ENCODE measurements around the gene TLR6.

TLR6 gene, protein sequence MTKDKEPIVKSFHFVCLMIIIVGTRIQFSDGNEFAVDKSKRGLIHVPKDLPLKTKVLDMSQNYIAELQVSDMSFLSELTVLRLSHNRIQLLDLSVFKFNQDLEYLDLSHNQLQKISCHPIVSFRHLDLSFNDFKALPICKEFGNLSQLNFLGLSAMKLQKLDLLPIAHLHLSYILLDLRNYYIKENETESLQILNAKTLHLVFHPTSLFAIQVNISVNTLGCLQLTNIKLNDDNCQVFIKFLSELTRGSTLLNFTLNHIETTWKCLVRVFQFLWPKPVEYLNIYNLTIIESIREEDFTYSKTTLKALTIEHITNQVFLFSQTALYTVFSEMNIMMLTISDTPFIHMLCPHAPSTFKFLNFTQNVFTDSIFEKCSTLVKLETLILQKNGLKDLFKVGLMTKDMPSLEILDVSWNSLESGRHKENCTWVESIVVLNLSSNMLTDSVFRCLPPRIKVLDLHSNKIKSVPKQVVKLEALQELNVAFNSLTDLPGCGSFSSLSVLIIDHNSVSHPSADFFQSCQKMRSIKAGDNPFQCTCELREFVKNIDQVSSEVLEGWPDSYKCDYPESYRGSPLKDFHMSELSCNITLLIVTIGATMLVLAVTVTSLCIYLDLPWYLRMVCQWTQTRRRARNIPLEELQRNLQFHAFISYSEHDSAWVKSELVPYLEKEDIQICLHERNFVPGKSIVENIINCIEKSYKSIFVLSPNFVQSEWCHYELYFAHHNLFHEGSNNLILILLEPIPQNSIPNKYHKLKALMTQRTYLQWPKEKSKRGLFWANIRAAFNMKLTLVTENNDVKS

DNA sequence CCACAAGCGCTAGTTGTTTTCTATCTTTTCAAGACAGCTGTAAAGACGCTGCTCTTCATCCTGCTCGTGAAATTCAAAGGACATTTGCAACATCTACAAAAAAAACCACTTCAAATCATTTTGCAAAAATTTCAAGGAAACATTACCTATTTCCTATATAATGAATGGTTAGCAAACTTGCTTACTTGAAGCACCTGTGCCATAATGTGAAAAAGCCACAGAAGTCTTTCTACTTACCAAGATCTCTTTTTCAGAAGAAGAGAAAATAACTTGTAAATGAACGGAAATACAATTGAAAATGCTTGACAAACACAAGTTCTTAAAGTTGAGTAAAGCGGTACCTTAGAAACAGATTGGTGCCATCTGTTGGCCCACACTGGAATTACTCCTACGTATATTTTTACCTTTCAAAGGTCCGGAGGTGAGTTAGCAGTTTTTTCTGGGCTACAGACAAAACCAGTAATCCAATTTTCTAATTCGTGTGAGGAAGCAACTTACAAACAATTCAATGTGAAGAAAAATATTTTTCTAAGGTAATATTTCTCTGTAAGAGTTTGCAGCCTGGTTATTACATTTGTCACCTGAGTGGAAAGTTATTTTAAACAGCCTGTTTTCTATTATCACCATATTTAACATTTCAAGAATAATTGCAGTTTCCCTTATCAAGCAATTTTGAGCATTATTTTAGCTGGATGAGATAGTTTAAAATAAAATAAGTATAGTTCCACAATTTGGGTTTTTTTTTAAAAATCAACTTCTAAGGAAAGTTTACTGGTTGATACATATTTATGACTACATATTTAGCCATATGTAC lies at the start of gene TLR6:
TLR6 (minus strand) TSS at position 294 of the 814 bp plus-strand sequence. CDS start 27,344 bp downstream, outside the sequence.
- no peak for DNase-seq

DNA sequence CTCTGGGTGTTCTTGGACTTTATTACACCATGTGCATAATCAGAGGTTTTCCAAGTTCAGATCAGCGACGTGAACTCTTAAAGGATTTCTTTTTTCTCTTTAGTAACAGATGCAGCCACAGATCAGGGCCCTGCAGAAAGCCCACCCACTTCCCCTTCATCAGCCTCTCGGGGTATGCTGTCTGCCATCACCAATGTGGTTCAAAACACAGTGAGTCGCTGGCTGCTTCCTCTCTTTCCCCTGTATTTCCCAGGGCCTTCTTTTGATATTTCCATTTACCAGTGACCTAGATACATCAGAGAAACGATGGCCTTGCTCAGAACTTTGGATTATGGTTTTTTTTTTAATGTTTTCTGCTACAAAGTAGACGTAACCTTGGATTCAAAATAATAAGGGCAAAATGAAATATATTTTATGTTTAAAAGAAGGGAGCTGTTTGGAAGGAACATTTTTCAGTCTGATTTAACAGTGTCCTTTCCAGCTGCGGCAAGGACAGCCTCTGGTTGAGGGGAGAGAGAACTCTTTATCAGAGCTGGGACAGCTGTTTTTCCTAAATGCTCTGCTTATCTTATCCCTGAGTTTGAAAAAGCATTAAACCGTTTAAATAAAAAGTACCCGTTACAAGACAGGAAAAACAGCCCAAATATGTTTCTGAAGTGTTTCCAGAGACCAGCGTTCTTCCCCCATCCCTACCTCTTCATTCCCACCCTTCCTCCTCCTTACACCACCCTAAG lies 49.2 kb upstream of the TLR6 start:
- DNase-seq, result no peak

- DNase-seq, result no peak
These were observed 48.1 kb upstream of the TLR6 start for GRCh38 chr4:38904682-38905081.

GRCh38 chr4:38904090-38904666 lies 47.6 kb upstream of the TLR6 start:
- no peak for DNase-seq

- DNase-seq, result no peak
These were observed 46.1 kb upstream of the TLR6 start for GRCh38 chr4:38902695-38903094.

DNA sequence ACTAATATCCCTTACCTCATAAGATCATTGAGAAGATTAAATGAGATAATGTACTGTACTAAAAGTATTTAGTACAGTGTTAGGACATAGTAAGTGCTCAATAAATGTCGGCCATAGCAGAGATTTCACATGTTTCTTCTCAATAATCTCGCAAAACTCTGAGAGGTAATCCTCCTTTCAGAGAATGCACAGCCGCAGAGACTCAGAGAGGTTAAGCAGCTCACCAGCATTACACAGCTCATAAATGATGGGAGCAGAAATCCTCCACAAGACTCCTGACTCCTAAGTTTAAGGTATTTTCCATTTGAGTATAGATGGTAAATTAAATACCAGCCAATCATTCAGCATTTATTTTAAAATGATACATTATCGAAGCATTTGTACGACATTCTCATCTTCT lies 45.6 kb upstream of the TLR6 start:
- DNase-seq, result no peak

- no peak for DNase-seq
These were observed 41.6 kb upstream of the TLR6 start for GRCh38 chr4:38898245-38898644.

DNA sequence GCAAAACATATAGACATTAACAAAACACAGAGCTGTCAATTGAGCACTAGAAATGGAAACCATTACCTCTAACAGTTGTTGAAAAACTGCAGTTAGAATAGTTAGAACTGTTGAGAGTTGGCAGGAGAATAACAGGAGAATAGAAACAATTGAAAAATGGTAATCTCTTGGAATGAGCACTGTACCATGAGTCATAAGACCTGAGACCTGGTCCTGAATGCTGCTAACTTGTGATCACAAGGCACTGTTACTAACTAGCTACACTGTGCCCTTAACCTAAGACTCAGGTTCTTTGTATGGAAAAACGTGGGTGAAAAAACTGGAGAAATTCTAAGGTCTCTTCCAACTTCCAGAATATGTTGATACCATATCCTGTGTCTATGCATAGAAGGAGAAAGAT lies 40.3 kb upstream of the TLR6 start:
- DNase-seq, result no peak

- no peak for DNase-seq
These were observed 37.8 kb upstream of the TLR6 start for GRCh38 chr4:38894322-38894982.

- DNase-seq, result no peak
These were observed 34.7 kb upstream of the TLR6 start for GRCh38 chr4:38891051-38891983.

DNA sequence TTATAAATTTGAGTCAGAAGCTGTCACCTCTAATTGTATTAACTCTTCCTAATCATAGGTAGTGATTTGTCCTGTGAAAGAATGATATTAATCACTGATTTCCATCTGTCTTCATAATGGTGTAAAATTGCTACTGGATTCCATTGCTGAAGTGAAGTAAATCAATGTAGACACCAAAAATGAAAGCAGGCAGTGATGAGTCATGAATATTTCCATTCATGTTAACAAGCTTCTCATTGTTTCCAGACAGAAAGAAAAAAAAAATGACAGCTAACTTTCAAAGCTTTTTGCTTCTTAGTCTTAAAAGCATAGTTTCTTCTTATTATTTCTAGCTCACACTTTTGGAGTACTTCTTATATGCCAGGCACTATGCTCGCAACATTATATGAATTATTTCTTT lies 32.5 kb upstream of the TLR6 start:
- DNase-seq, result no peak

GRCh38 chr4:38884254-38884653 lies 27.6 kb upstream of the TLR6 start:
- DNase-seq, result no peak

- no peak for DNase-seq
These were observed 20.0 kb upstream of the TLR6 start for GRCh38 chr4:38876636-38877035.

DNA sequence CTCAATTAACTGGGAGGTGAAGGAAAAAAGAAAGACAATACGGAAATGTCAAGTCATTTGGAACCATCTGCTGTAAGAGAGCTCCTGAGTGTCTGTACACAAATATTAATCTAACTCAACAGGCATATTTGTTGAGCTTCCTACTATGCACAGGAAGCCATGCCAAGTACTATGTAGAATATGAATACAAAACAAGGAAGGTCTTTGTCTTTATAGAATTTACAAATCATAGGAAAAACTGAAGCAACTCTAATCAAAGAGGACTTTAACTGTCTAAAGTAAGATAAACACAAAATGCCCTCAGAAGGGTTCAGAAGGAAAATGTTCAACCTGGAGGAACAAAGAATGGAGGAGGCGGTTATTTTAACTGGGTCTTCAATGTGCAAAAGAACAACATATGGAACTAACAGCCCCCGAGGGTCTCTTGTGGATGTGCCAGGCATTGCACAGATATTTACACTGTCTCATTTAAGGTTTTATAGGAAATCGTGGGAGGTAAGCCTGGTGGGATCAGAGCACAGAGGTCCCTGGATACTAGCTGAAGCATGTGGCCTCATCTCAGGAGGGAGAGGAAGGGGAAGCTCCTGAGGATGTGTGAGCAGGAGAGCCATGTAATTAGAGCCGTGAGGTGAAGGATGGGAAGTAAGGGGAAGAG lies 16.8 kb upstream of the TLR6 start:
- no peak for DNase-seq

- no peak for DNase-seq
These were observed 16.0 kb upstream of the TLR6 start for GRCh38 chr4:38872620-38873019.

DNA sequence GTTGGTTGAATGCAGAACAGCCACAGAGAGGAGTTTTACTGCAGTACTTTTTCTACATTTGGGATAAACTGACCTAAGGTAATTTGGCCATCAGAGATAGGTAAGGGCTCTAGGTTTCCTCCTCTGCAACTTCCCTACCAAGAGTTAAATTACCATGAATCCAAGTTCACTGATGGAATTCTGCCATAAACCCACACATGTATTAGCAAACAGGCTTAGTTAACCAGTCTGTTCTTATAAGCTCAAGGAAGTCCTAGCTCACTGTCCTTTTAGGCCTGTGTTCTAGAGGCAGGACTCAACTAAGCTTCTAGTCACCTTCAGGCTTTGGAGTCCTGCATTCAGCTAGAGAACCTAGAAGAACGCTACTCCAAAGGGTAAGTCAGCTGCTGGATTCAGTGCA lies 15.0 kb upstream of the TLR6 start:
- DNase-seq, result no peak

GRCh38 chr4:38870098-38870808 lies 13.6 kb upstream of the TLR6 start:
- DNase-seq, result no peak

DNA sequence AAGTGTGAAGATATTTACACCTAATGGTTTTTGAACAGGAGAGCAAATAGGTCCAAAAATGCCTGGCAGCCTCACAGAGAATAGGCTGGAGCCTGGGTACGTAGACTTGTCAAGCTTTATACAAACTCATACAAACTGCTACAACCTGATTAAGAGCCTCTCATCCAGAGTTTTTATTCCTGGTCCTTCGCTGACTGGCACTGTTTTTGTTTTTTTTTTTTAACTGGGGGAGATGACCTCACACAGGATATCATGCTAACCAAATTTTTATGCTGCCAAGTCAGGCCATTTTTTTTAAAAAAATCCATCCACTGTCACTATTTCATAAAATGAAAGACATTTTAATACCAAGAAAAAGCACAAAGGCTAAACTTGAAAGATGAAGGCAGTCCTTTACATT lies 12.9 kb upstream of the TLR6 start:
- no peak for DNase-seq

All from DMS 273 treated with DMSO at 0.1 percent for 48 hours (cell line).